WTC11 (cell line): ENCODE measurements around the gene PET100. TPM values are rescaled to one million over a fixed set of nuclear protein-coding genes. Genes with fewer than 3 reads are reported as not detected.

ENCODE experiments used
- ATAC-seq: fragments of 200-7000 bp; cut with Tn5 transposase; 2 replicates; pipeline ENCODE4 v1.10.0; 2021; ENCODE audit warnings: mild to moderate bottlenecking, moderate library complexity
- CTCF ChIA-PET: fragments of 300-600 bp; sonication (Branson Sonifier 250); formaldehyde crosslinking; loops from one replicate; lab custom pipeline; 2021; ENCODE audit warnings: antibody characterized with exemption; lab: Charles Lee
- POLR2A ChIA-PET: fragments of 350-600 bp; sonication (Branson Sonifier 250); formaldehyde crosslinking; loops from one replicate; lab custom pipeline; 2021; ENCODE audit warnings: antibody characterized with exemption; lab: Charles Lee
- DNase-seq: peaks from one replicate; pipeline ENCODE4 v3.0.0; 2021; ENCODE audit warnings: low spot score
- H3K27ac Mint-ChIP-seq: 2 replicates; pipeline ENCODE4 v1.8.0; 2021; ENCODE audit warnings: mixed read lengths
- H3K27me3 Mint-ChIP-seq: 2 replicates; pipeline ENCODE4 v1.8.0; 2021; ENCODE audit warnings: low read depth, mild to moderate bottlenecking, moderate library complexity, mixed read lengths
- H3K36me3 Mint-ChIP-seq: 2 replicates; pipeline ENCODE4 v1.8.0; 2021; ENCODE audit warnings: mixed read lengths
- H3K4me1 Mint-ChIP-seq: 2 replicates; pipeline ENCODE4 v1.8.0; 2022; ENCODE audit warnings: mixed read lengths
- H3K4me3 Mint-ChIP-seq: 2 replicates; pipeline ENCODE4 v1.8.0; 2021; ENCODE audit warnings: mild to moderate bottlenecking, moderate library complexity, mixed read lengths
- H3K9me3 Mint-ChIP-seq: 2 replicates; pipeline ENCODE4 v1.8.0; 2021; ENCODE audit warnings: mixed read lengths
- CDX4 ChIP-seq: fragments of 250-450 bp; sonication (Bioruptor Pico); IDR thresholded peaks from 2 replicates; pipeline ENCODE4 v1.9.0; 2021; ENCODE audit warnings: moderate library complexity, mild to moderate bottlenecking, inconsistent platforms, borderline replicate concordance
- ERG ChIP-seq: fragments of 250-450 bp; sonication (Bioruptor Pico); IDR thresholded peaks from 2 replicates; pipeline ENCODE4 v1.8.0; 2021; ENCODE audit warnings: mild to moderate bottlenecking
- ESRRA ChIP-seq: sonication (generic); formaldehyde crosslinking; IDR thresholded peaks from 2 replicates; pipeline ENCODE4 v1.8.1; 2022; ENCODE audit warnings: mild to moderate bottlenecking, missing genetic modification reagents, borderline replicate concordance
- ETV6 ChIP-seq: sonication (generic); formaldehyde crosslinking; IDR thresholded peaks from 2 replicates; pipeline ENCODE4 v1.8.1; 2022; ENCODE audit warnings: mild to moderate bottlenecking, missing genetic modification reagents
- FOXK1 ChIP-seq: sonication (generic); formaldehyde crosslinking; IDR thresholded peaks from 2 replicates; pipeline ENCODE4 v1.8.0; 2022; ENCODE audit warnings: mild to moderate bottlenecking, moderate library complexity, missing genetic modification reagents
- FOXP4 ChIP-seq: sonication (generic); formaldehyde crosslinking; IDR thresholded peaks from 2 replicates; pipeline ENCODE4 v1.8.0; 2022; ENCODE audit warnings: mild to moderate bottlenecking, missing genetic modification reagents
- HMGXB4 ChIP-seq: sonication (generic); formaldehyde crosslinking; IDR thresholded peaks from 2 replicates; pipeline ENCODE4 v1.8.1; 2023; ENCODE audit warnings: mild to moderate bottlenecking, moderate library complexity, missing genetic modification reagents
- IRF1 ChIP-seq: sonication (generic); formaldehyde crosslinking; IDR thresholded peaks from 2 replicates; pipeline ENCODE4 v1.8.0; 2023; ENCODE audit warnings: missing genetic modification reagents
- MAX ChIP-seq: sonication (generic); formaldehyde crosslinking; IDR thresholded peaks from 2 replicates; pipeline ENCODE4 v1.8.0; 2022; ENCODE audit warnings: mild to moderate bottlenecking, missing genetic modification reagents
- NFYB ChIP-seq: sonication (generic); formaldehyde crosslinking; conservative IDR thresholded peaks from 2 replicates; pipeline ENCODE4 v1.8.0; 2022; ENCODE audit warnings: low read depth, missing genetic modification reagents
- OVOL2 ChIP-seq: fragments of 250-450 bp; sonication (Bioruptor Pico); IDR thresholded peaks from 2 replicates; pipeline ENCODE4 v1.9.0; 2021; ENCODE audit warnings: mild to moderate bottlenecking, borderline replicate concordance
- PRDM15 ChIP-seq: sonication (generic); formaldehyde crosslinking; IDR thresholded peaks from 2 replicates; pipeline ENCODE4 v1.8.0; 2022; ENCODE audit warnings: missing genetic modification reagents
- USF1 ChIP-seq: sonication (generic); formaldehyde crosslinking; IDR thresholded peaks from 2 replicates; pipeline ENCODE4 v1.8.0; 2022; ENCODE audit warnings: mild to moderate bottlenecking, missing genetic modification reagents
- ZNF263 ChIP-seq: sonication (generic); formaldehyde crosslinking; IDR thresholded peaks from 2 replicates; pipeline ENCODE4 v1.8.1; 2022; ENCODE audit warnings: low read depth, mild to moderate bottlenecking, moderate library complexity, missing genetic modification reagents
- ZSCAN18 ChIP-seq: fragments of 250-450 bp; sonication (Bioruptor Pico); IDR thresholded peaks from 2 replicates; pipeline ENCODE4 v2.1.2; 2022; ENCODE audit warnings: mild to moderate bottlenecking, moderate library complexity
- total RNA-seq: library from RNA; stranded (reverse); gene quantifications from 3 replicates; pipeline ENCODE4 v1.2.3, GENCODE V29; 2021

Gene PET100
- total RNA-seq, 1 experiment from 2014 or later, result 111 TPM

- H3K4me3 Mint-ChIP-seq, result peak overlapping the region; percentile 86
- H3K27ac Mint-ChIP-seq, result no peak overlapping the region
- no peak for ATAC-seq
- TF ChIP-seq NFYB (CRISPR knock-in tag) (no peak), USF1 (CRISPR knock-in tag) (no peak)
- TF ChIP-seq, all 79 proteins: peak for 0
- Mint-ChIP-seq H3K4me1 (peaks cover 9% of the 10 kb centered on the region), H3K9me3 (peaks cover 5% of the 10 kb centered on the region), H3K27me3 (peaks cover 90% of the 10 kb centered on the region), H3K36me3 (no peaks in the 10 kb centered on the region; the same call in 1 of the 2 replicates)
- DNase-seq, result no peak
- CTCF ChIA-PET, result interaction anchor here (1.8 to 5.5 kb wide), 3 partner anchors 11 to 130 kb away, joined by 5 to 57 read pairs (median 31); partner anchors contain the start of gene TRAPPC5
- POLR2A ChIA-PET, result no interaction called here
Observed at GRCh38 chr19:7669641-7670040, 40.0 kb downstream of the PET100 start.

- peak; percentile 36 for ATAC-seq
- Mint-ChIP-seq H3K27ac (no peak overlapping the region), H3K36me3 (no peaks in the 10 kb centered on the region; the same call in 1 of the 2 replicates), H3K4me1 (peaks cover 9% of the 10 kb centered on the region), H3K27me3 (peaks cover 90% of the 10 kb centered on the region), H3K9me3 (peaks cover 5% of the 10 kb centered on the region), H3K4me3 (peak overlapping the region; percentile 86)
- POLR2A ChIA-PET, result no interaction called here
- TF ChIP-seq FOXP4, result peak; percentile 65; the same call in 1 of the 2 replicates
- peak; percentile 48; the same call in 1 of the 2 replicates for TF ChIP-seq IRF1
- no peak for TF ChIP-seq HMGXB4
- TF ChIP-seq OVOL2, result no peak
- no peak for TF ChIP-seq ERG (CRISPR knock-in tag)
- TF ChIP-seq FOXK1 (CRISPR knock-in tag), result no peak
- peak; percentile 61; the same call in 1 of the 2 replicates for TF ChIP-seq MAX (CRISPR knock-in tag)
- TF ChIP-seq ZNF263, result no peak
- 0 out of 2 replicates have a peak, but pooled peaks have one; percentile 24 for TF ChIP-seq ETV6 (CRISPR knock-in tag)
- no peak for TF ChIP-seq ESRRA (CRISPR knock-in tag)
- peak; percentile 53; the same call in 1 of the 2 replicates for TF ChIP-seq PRDM15
- TF ChIP-seq CDX4 (CRISPR knock-in tag), result no peak
- no peak for TF ChIP-seq ZSCAN18
- peak; percentile 49 for DNase-seq
- CTCF ChIA-PET, result interaction anchor here (1.5 to 5.5 kb wide), 4 partner anchors 10 to 129 kb away, joined by 4 to 57 read pairs (median 18); partner anchors contain the start of gene TRAPPC5
Observed at GRCh38 chr19:7670150-7670783, 40.7 kb downstream of the PET100 start.
